ENCODE measurements around the gene PGAP1. TPM values are rescaled to one million over a fixed set of nuclear protein-coding genes. Genes with fewer than 3 reads are reported as not detected.

Gene PGAP1
- total and polyA plus RNA-seq, 10 of the 15 experiments (the other 5 are each of a cell fraction or from before 2014, with no cell fraction given), result 0.75 to 4.7 (median 3.0) TPM

GRCh38 chr2:196926562-196927375 is at the start of gene PGAP1 (continued):
- TF ChIP-seq MEF2A (IDR thresholded peaks at IDR 0.05; ENCODE audit: insufficient read depth, low read depth, low read length) (0 out of 2 replicates have a peak, but pooled peaks have one; percentile 2), RELB (IDR thresholded peaks at IDR 0.05; ENCODE audit: low read depth) (peak; percentile 63), SMAD1 (IDR thresholded peaks at IDR 0.05; ENCODE audit: low read depth, partially characterized antibody) (peak; percentile 35), RAD21 (IDR thresholded peaks at IDR 0.05; ENCODE audit: insufficient read depth, low read depth, low read length) (no peak), FOS (IDR thresholded peaks at IDR 0.05; ENCODE audit: borderline replicate concordance, extremely low read depth, insufficient read length) (no peak), KAT2A (conservative IDR thresholded peaks at IDR 0.05; ENCODE audit: control insufficient read depth, low read depth, low read length) (no peak), NFIC (IDR thresholded peaks at IDR 0.05; ENCODE audit: low read depth, low read length) (no peak), MTA3 (IDR thresholded peaks at IDR 0.05; ENCODE audit: borderline replicate concordance, low read length) (no peak), BHLHE40 (IDR thresholded peaks at IDR 0.05; ENCODE audit: borderline replicate concordance in 1 of 2, low read depth in 2 of 2, low read length in 1 of 2) (peak in 1 of 2 experiments; percentile 63; a peak in 2 of 4 replicates), SIN3A (IDR thresholded peaks at IDR 0.05; ENCODE audit: low read depth, low read length) (no peak)

GRCh38 chr2:196974970-196975369 is 48.5 kb upstream of the PGAP1 start:
- 0% methylated on average over 1 of the region's 1 CpG for WGBS (ENCODE audit: insufficient coverage, insufficient replicate concordance, low lambda C conversion rate, missing lambda C conversion rate)
- POLR2A ChIA-PET, result interaction anchor here (0.6 kb wide), 1 partner anchor 63 kb away, joined by 3 read pairs; no protein-coding TSS in a partner anchor

More at GRCh38 chr2:196974970-196975369, 48.5 kb upstream of the PGAP1 start:
- no peaks in the 10 kb centered on the region for H3K9me3 ChIP-seq (replicated peaks; ENCODE audit: control insufficient read depth, insufficient read depth, low read length)
- no peaks in the 10 kb centered on the region for H3K4me1 ChIP-seq (ENCODE audit: control insufficient read depth, insufficient read depth, low read length)
- intact Hi-C loops (cut with micrococcal nuclease; ENCODE audit: unreplicated experiment), result no loop called here
- H3K36me3 ChIP-seq (ENCODE audit: control insufficient read depth in 2 of 2, insufficient read depth in 2 of 2, low read length in 1 of 2), result no peaks in the 10 kb centered on the region
- H3K27ac ChIP-seq (ENCODE audit: control insufficient read depth, insufficient read depth), result no peak overlapping the region
- H3K27me3 ChIP-seq (replicated peaks in 1 of 2; ENCODE audit: control insufficient read depth in 2 of 2, insufficient read depth in 2 of 2, low read length in 1 of 2), result no peaks in the 10 kb centered on the region
- in situ Hi-C loops (cut with MboI), result no loop called here
- no peak overlapping the region for H3K4me3 ChIP-seq
- ATAC-seq (no peak), DNase-seq (ENCODE audit: low read depth, low spot score) (no peak), FAIRE-seq (no peak)
- no peak overlapping the region for H2AFZ ChIP-seq (ENCODE audit: control insufficient read depth, low read depth, low read length)
- no TSS peak for BruUV-seq (replicated peaks)
- RAD21 ChIA-PET (ENCODE audit: unreplicated experiment), result no interaction called here
- no peaks in the 10 kb centered on the region for H4K20me1 ChIP-seq (ENCODE audit: control insufficient read depth, insufficient read depth)
- CTCF ChIA-PET, result no interaction called here
- SMC1A ChIA-PET (ENCODE audit: uncharacterized antibody, unreplicated experiment), result no interaction called here
- H3K4me2 ChIP-seq (ENCODE audit: control insufficient read depth, insufficient read depth), result no peak overlapping the region
- no peak overlapping the region for H3K9ac ChIP-seq (ENCODE audit: control insufficient read depth, insufficient read depth, low read length)
- no peaks in the 10 kb centered on the region for H3K79me2 ChIP-seq (ENCODE audit: control insufficient read depth, insufficient read depth, low read length)
- TF ChIP-seq IRF4 (IDR thresholded peaks at IDR 0.05; ENCODE audit: low read depth, low read length), result no peak
- no peak for TF ChIP-seq ZBED1 (IDR thresholded peaks at IDR 0.05; ENCODE audit: borderline replicate concordance)

Data from GM12878 (cell line).